Tibial artery (tissue), 4 donors: ENCODE results near the gene GLIS1.

Source experiments
- DNase-seq, 2 donors: peaks; one replicate each; pipeline ENCODE4 v3.0.0-alpha.2; 2019
- H3K27ac ChIP-seq, 2 donors: fragments of 200-600 bp; sonication (generic) in 1 of 2; 1 replicate in 1 of 2; 2 replicates in 1 of 2; pipeline ENCODE4 v1.5.1; 2018 to 2019; ENCODE audit warnings: mild to moderate bottlenecking in 1 of 2
- H3K27me3 ChIP-seq, 2 donors: fragments of 200-600 bp; sonication (generic) in 1 of 2; one replicate each; pipeline versions ENCODE4 v1.5.1 to v1.6.0; 2016 to 2019
- H3K36me3 ChIP-seq, 3 donors: fragments of 200-600 bp; sonication (generic) in 2 of 3; one replicate each; pipeline ENCODE4 v1.5.1; 2016 to 2019; ENCODE audit warnings: mild to moderate bottlenecking in 2 of 3
- H3K4me1 ChIP-seq, 4 donors: fragments of 200-600 bp; sonication (generic) in 2 of 4; 1 replicate in 3 of 4; 2 replicates in 1 of 4; pipeline ENCODE4 v1.5.1; 2016 to 2019
- H3K4me3 ChIP-seq, 2 donors: fragments of 200-600 bp; sonication (generic) in 1 of 2; 1 replicate in 1 of 2; 2 replicates in 1 of 2; pipeline ENCODE4 v1.5.1; 2018 to 2019; ENCODE audit warnings: mild to moderate bottlenecking in 2 of 2
- H3K9me3 ChIP-seq, 3 donors: fragments of 200-600 bp; sonication (generic) in 1 of 3; one replicate each; pipeline ENCODE4 v1.5.1; 2016 to 2019
- CTCF ChIP-seq, 2 experiments: fragments of 200-600 bp in 1 of 2; fragments of 450-650 bp in 1 of 2; IDR thresholded peaks; one replicate each; pipeline ENCODE4 v1.5.1; 2017 to 2019; ENCODE audit warnings: antibody characterized with exemption in 2 of 2, mild to moderate bottlenecking in 1 of 2, moderate library complexity in 1 of 2
- intact Hi-C: fragments of 100-400 bp; cut with DNase I; formaldehyde crosslinking; loops from one replicate; pipeline ENCODE4 v1.15.0; 2023; ENCODE audit warnings: low total_unique reads

Gene GLIS1

GRCh38 chr1:53693773-53694717, 44.9 kb downstream of the GLIS1 start:
- H3K4me1 ChIP-seq, result no peaks in the 10 kb centered on the region
- H3K27ac ChIP-seq, result no peak overlapping the region
- intact Hi-C loops, result no loop called here
- no peak for TF ChIP-seq CTCF (IDR thresholded peaks at IDR 0.05)
- H3K4me3 ChIP-seq, result no peak overlapping the region
- H3K27me3 ChIP-seq, result peaks cover 0 to 35% of the 10 kb centered on the region in 2 donors
- H3K36me3 ChIP-seq, result no peaks in the 10 kb centered on the region
- H3K9me3 ChIP-seq, result no peaks in the 10 kb centered on the region
- no peak for DNase-seq

GRCh38 chr1:53693339-53693738, 45.6 kb downstream of the GLIS1 start:
- no peak for TF ChIP-seq CTCF (IDR thresholded peaks at IDR 0.05)
- Histone ChIP-seq H3K4me1 (no peaks in the 10 kb centered on the region), H3K9me3 (no peaks in the 10 kb centered on the region), H3K4me3 (no peak overlapping the region), H3K27ac (no peak overlapping the region), H3K36me3 (no peaks in the 10 kb centered on the region), H3K27me3 (peaks cover 0 to 35% of the 10 kb centered on the region in 2 donors)
- intact Hi-C loops, result no loop called here
- DNase-seq, result no peak

GRCh38 chr1:53691326-53691725, 47.6 kb downstream of the GLIS1 start:
- intact Hi-C loops, result no loop called here
- no peak overlapping the region for H3K27ac ChIP-seq
- no peak overlapping the region for H3K4me3 ChIP-seq
- no peaks in the 10 kb centered on the region for H3K9me3 ChIP-seq
- H3K27me3 ChIP-seq, result peaks cover 0 to 52% of the 10 kb centered on the region in 2 donors
- H3K36me3 ChIP-seq, result no peaks in the 10 kb centered on the region
- TF ChIP-seq CTCF (IDR thresholded peaks at IDR 0.05), result no peak
- H3K4me1 ChIP-seq, result no peaks in the 10 kb centered on the region
- DNase-seq, result no peak

- Histone ChIP-seq H3K27ac (no peak overlapping the region), H3K27me3 (peaks cover 0 to 62% of the 10 kb centered on the region in 2 donors), H3K9me3 (no peaks in the 10 kb centered on the region), H3K4me3 (no peak overlapping the region), H3K36me3 (no peaks in the 10 kb centered on the region), H3K4me1 (peaks cover 0 to 1% (median 0%) of the 10 kb centered on the region in 4 donors)
- no peak for DNase-seq
- intact Hi-C loops, result no loop called here
- no peak for TF ChIP-seq CTCF (IDR thresholded peaks at IDR 0.05)
Measured at GRCh38 chr1:53690411-53690810, 48.6 kb downstream of the GLIS1 start.

- Histone ChIP-seq H3K27ac (no peak overlapping the region), H3K4me1 (peaks cover 0 to 7% (median 0%) of the 10 kb centered on the region in 4 donors), H3K27me3 (peaks cover 0 to 67% of the 10 kb centered on the region in 2 donors), H3K36me3 (no peaks in the 10 kb centered on the region), H3K4me3 (no peak overlapping the region), H3K9me3 (no peaks in the 10 kb centered on the region)
- DNase-seq, result no peak
- no peak for TF ChIP-seq CTCF (IDR thresholded peaks at IDR 0.05)
- intact Hi-C loops, result no loop called here
Measured at GRCh38 chr1:53689736-53690326, 49.1 kb downstream of the GLIS1 start.
